Effector CD4-positive, alpha-beta T cell (primary cell): ENCODE measurements around the gene DTNA.
"Not testable (repeated sequence)": the region's sequence is repeated elsewhere in the genome, so short reads cannot be mapped to it uniquely, and the experiment has no call there.

ENCODE experiments used
- DNase-seq: peaks from one replicate; pipeline ENCODE4 v3.0.0-alpha.2; 2020

Gene DTNA

GRCh38 chr18:34864836-34865497 is 154.9 kb downstream of the DTNA start:
- no peak for DNase-seq

- DNase-seq: no peak
These were observed 156.2 kb downstream of the DTNA start for GRCh38 chr18:34866310-34866709.

- no peak for DNase-seq
These were observed 156.6 kb downstream of the DTNA start for GRCh38 chr18:34866739-34867138.

DNA sequence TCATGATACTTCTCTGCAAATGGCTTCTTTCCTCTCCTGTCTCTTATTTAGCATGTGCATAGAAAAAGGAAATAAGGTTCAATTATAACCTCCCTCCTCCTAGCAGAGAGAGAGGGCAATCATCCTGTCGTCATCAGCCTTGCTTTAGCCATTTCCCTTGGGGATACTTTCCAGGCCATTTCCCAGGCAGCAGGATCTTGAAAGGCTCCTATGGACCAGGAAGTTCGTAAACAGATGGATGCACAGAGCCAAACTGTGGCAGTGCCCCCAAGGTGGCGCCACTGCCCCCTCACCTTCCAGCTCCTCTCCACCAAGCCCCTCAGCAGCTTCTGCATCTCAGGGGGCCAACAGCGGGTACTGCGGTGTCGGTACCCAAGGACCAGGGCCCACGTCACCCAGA is 157.4 kb downstream of the DTNA start:
- DNase-seq: no peak

GRCh38 chr18:34870555-34871310 is 160.6 kb downstream of the DTNA start:
- no peak for DNase-seq

DNA sequence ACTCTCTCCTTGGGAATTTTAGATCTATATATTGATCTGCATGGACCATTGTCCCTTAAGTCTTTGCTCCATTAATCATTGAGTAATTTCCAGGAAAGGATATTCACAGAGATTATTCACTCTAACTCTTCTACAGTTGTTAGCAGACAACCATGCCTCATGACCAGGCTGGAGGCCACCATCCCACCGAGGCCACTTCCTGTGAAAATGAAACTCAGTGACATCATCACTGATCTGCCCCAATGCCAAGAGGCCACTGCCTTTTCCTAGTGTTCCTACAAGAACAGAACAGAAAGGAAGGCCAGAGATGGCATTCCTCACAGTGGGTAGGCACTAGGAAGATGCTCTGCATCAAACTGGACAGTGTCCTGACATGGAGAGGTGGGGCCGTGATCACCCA is 161.3 kb downstream of the DTNA start:
- DNase-seq: no peak

DNA sequence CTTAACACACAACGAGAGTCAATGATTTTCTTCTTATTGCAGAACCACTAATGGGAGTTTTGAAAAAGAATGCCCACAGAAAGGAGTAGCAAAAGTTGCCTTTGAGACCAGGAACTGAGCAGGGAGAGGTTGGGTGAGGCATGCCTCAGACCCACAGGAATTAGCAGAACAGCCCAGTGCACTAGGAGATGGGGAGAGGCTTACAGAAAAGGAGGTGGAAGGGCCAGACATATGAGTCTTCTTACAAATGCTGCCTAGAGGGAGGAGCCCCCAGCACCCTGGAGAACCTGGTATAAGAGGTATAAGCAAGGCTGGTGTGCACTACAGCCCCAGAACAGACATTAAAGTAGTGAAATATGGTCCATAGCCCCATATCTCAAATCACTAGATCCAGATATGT is 162.0 kb downstream of the DTNA start:
- DNase-seq: no peak

DNA sequence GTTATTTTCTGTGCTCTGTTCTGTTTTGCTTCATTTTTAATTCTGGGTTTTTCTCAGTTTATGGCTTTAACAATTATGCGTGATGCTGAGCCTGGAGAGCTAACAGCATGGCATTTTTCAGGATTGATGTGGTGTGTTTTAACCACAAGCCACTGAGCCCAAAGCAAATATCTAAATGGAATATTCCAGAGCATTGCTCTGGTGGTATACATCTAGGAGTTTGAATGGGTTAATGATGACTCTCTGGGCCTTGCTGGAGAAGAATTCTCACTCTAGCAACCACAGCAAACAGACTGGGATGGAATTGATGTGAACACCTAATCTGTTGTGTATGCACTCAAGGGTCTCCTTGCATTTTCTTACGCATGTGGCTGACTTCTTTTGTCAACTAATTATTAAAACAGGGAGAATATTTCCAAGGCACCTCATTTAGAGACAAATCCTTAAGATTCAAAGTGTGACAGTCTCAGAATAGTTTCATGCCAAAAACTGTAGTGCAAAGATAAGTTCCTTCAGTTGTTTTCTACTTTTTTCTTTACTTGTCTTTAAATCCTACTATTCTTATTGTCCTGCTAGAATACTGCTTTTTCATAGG is 164.0 kb downstream of the DTNA start:
- DNase-seq: no peak

DNA sequence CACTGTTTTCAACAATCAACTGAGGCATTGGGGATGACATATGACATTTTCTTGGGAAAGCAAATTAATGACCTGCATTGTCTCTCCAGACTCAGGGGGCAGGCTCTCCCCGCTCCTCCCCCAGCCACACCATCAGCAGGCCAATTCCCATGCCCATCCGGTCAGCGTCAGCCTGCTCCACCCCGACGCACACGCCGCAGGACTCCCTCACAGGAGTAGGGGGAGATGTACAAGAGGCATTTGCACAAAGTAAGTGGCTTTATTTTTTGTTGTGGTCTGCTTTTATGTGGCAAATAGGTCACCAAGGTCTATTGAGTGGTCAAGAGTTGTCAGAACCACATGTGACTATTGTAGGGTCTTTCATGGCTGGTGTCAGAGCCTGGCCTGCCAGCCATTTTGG is 165.1 kb downstream of the DTNA start:
- no peak for DNase-seq

- no peak for DNase-seq
These were observed 170.3 kb downstream of the DTNA start for GRCh38 chr18:34880403-34880802.

GRCh38 chr18:34880882-34881834 is 171.1 kb downstream of the DTNA start:
- DNase-seq: no peak

DNA sequence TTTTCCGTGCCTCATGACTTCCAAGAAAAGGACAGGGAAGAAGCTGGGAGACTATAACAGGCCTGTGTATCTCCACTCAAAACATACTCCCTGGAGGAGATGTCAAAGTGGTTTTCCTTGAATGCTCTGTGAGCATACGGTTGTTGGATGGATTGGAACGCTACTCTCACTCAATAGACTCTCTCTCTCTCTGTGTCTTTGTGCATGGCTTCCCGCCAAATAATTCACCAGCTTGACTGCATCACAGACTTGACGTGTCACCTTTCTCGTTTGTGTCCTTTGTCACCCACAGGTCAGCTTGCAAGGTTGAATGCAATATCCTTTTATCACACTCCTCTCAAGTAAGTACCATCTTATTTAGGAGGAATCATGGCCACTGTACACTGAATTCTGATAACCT is 174.3 kb downstream of the DTNA start:
- DNase-seq: no peak

DNA sequence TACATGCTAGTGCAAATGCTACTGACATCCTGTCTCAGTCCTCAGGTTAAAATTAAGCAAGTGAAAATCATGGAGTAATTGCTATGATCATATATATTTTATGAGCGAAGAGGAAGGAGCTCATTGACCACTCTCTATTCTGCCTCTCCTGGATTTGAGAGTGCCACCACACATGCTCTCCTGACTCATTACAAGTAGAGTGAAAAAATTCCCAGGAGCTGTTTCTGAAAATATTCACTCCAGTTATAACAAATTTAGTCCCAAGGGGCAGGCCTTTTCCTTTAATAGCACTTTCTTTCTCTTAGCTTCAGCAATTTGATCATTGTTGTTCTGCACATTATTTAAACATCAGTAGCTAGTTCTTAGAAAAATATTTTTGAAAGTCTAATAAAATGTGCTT is 176.1 kb downstream of the DTNA start:
- DNase-seq: no peak

DNA sequence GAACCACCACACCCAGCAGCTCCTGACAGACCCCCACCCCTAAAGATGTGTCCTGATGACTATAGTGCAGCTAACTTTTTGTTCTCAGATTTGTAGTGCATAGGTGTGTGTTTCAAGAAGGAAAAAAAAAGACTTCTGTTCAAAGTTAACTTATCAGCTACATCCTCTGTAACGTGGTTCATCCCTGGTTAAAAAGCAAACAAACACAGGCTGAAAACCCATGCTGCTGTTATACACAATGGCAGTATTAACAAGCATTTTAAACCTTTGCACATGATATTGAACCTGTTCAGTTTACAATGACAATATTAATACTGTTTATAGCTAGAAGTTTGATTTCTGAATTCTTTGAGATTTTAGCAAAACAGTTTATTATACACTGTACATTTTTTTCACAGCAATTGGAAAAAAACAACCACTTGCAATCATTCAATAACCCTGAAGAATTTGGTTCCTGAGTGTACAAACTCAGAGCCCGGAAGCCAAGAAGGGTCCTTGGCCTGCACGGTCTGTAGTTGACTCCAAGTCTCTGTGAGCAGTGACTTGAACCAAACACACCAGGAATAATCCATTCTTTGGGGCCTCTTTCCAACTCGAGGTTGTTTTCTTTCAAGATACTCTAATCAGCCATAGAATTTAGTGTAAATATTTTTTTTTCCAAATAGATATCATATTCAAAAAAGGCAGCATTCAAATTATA is 177.9 kb downstream of the DTNA start:
- DNase-seq: no peak

DNA sequence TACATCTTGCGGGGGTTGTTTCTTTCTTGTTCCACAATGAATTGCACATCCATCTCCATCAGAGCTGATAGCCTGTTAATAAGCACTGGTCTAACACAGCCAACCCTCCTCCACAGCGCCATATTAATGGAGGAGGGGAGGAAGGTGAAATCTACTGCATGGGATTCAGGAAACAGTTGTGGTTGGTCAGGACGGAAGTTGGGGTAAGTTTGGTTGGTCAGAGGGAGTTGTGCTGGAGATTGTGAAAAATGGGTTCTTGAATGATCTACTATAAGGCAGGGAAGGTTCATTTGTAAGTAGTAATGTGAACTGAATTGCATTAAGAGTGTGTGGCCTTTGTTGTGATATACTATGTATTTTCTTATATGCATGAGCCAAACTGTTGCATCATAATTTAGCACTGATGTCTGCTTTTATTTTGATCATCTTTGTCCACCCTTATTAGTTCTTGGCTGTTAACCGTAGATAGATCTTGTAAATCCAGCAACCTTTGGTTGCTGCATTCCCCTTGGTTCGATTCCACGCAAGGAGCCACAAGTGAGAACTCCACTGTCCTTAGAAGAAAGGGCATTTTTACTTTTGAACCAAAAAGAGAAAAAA is 180.5 kb downstream of the DTNA start:
- DNase-seq: no peak

DNA sequence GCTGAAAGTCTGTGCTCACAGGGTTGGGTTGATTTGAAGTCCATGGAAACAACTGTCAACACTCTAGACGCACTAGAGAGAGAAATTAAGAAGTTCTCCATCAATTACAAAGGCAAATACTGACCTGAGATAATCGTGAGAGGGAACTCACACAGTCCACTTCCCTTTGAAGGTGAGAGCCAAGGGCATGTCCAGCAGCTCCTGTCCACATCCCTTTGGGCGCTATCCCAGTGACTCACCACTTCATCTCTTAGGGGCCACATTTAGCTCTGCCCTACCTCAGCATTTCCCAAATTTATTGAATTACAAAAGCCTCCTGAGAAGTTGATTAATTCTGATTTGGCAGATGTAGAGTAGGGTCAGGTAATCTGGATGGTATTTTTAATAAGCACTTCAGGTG is 182.3 kb downstream of the DTNA start:
- no peak for DNase-seq

- DNase-seq: no peak
These were observed 183.1 kb downstream of the DTNA start for GRCh38 chr18:34893239-34893638.

GRCh38 chr18:34901299-34901698 is 191.2 kb downstream of the DTNA start:
- DNase-seq: no peak

DNA sequence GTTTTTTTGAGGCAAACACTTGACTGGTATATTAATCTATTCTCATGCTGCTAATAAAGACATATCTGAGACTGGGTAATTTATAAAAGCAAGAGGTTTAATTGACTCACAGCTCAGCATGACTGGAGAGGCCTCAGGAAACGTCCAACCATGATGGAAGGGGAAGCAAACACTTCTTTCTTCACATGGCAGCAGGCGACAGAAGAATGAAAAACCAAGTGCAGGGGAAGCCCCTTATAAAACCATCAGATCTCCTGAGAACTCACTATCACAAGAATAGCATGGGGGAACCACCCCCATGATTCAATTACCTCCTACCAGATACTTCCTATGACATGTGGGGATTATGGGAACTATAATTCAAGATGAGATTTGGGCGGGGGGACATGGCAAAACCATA is 194.9 kb downstream of the DTNA start:
- no peak for DNase-seq

GRCh38 chr18:34906985-34907384 is 196.9 kb downstream of the DTNA start:
- not testable (repeated sequence) for DNase-seq

GRCh38 chr18:34909637-34910364 is 199.7 kb downstream of the DTNA start:
- DNase-seq: no peak
